ENCODE results near the gene HSPA2. TPM values are rescaled to one million over a fixed set of nuclear protein-coding genes. Genes with fewer than 3 reads are reported as not detected.
"Not testable (repeated sequence)": the region's sequence is repeated elsewhere in the genome, so short reads cannot be mapped to it uniquely, and the experiment has no call there.

Gene HSPA2
- total and polyA plus RNA-seq, 8 donors, result under 0.01 to 29.3 (median 15.4) TPM

- no peaks in the 10 kb centered on the region for H3K27me3 ChIP-seq
- H3K27ac ChIP-seq, result peak overlapping the region in 2 of 5 donors; percentile 42 to 45
- no peak overlapping the region for H3K4me3 ChIP-seq
- TF ChIP-seq POLR2AphosphoS5 (IDR thresholded peaks at IDR 0.05), result no peak
- TF ChIP-seq EP300 (IDR thresholded peaks at IDR 0.05), result no peak
- no peak for TF ChIP-seq POLR2A (IDR thresholded peaks at IDR 0.05)
- TF ChIP-seq, protein P1, sequence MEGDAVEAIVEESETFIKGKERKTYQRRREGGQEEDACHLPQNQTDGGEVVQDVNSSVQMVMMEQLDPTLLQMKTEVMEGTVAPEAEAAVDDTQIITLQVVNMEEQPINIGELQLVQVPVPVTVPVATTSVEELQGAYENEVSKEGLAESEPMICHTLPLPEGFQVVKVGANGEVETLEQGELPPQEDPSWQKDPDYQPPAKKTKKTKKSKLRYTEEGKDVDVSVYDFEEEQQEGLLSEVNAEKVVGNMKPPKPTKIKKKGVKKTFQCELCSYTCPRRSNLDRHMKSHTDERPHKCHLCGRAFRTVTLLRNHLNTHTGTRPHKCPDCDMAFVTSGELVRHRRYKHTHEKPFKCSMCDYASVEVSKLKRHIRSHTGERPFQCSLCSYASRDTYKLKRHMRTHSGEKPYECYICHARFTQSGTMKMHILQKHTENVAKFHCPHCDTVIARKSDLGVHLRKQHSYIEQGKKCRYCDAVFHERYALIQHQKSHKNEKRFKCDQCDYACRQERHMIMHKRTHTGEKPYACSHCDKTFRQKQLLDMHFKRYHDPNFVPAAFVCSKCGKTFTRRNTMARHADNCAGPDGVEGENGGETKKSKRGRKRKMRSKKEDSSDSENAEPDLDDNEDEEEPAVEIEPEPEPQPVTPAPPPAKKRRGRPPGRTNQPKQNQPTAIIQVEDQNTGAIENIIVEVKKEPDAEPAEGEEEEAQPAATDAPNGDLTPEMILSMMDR (IDR thresholded peaks at IDR 0.05), result no peak
- DNase-seq, result peak in 1 of 2 donors; percentile 23
- 50 to 87% (median 84%) methylated on average over 1 to 5 of the region's 5 CpGs for WGBS, 5 donors
- no peaks in the 10 kb centered on the region for H3K36me3 ChIP-seq
- no peaks in the 10 kb centered on the region for H3K9me3 ChIP-seq
- peaks cover 0 to 30% (median 12%) of the 10 kb centered on the region in 4 donors for H3K4me1 ChIP-seq
- intact Hi-C loops (cut with DNase I; ENCODE audit: low total_unique reads), result no loop called here
Measured at GRCh38 chr14:64566651-64567122, 26.1 kb downstream of the HSPA2 start.

DNA sequence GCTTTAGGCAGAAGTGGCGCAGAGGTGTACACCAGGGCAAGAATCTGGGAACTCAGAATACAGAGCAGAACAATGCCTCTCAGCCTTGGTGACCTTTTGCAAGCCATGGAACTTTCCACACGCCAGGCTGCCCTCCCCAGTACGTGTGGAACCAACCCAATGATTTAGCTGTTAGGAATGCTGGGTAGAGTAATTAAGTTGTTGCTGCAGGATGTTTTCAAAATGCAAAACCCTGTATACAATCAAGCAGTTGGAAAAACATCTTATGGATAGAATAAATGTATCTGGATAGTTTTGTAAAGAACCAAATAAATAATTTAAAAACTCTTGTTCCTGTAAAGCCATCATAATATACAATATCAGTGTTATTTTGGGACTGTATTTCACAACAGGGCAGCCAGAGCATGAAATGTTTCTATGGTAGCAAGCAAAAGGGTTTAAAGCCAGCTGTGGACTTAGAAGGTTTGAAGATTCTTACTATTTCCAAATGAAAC, 28.6 kb downstream of the HSPA2 start:
- peak overlapping the region in 4 of 5 donors; percentile 2 to 71 (median 34) for H3K27ac ChIP-seq
- no peaks in the 10 kb centered on the region for H3K9me3 ChIP-seq
- no peak overlapping the region for H3K4me3 ChIP-seq
- H3K36me3 ChIP-seq, result no peaks in the 10 kb centered on the region
- peaks cover 0 to 40% (median 19%) of the 10 kb centered on the region in 4 donors for H3K4me1 ChIP-seq
- peak in 2 of 3 donors; percentile 55 to 56 for TF ChIP-seq POLR2AphosphoS5 (IDR thresholded peaks at IDR 0.05)
- TF ChIP-seq, protein P1 (IDR thresholded peaks at IDR 0.05), result no peak
- 34 to 47% (median 43%) methylated on average over 3 of the region's 3 CpGs for WGBS, 5 donors
- intact Hi-C loops (cut with DNase I; ENCODE audit: low total_unique reads), result no loop called here
- no peaks in the 10 kb centered on the region for H3K27me3 ChIP-seq
- peak; percentile 51 to 53 for DNase-seq

- Histone ChIP-seq H3K4me1 (peaks cover 0 to 40% (median 19%) of the 10 kb centered on the region in 4 donors), H3K27ac (peak overlapping the region in 4 of 5 donors; percentile 24 to 71 (median 35))
- intact Hi-C loops (cut with DNase I; ENCODE audit: low total_unique reads), result not testable (repeated sequence)
Measured at GRCh38 chr14:64569646-64570045, 29.1 kb downstream of the HSPA2 start.

DNA sequence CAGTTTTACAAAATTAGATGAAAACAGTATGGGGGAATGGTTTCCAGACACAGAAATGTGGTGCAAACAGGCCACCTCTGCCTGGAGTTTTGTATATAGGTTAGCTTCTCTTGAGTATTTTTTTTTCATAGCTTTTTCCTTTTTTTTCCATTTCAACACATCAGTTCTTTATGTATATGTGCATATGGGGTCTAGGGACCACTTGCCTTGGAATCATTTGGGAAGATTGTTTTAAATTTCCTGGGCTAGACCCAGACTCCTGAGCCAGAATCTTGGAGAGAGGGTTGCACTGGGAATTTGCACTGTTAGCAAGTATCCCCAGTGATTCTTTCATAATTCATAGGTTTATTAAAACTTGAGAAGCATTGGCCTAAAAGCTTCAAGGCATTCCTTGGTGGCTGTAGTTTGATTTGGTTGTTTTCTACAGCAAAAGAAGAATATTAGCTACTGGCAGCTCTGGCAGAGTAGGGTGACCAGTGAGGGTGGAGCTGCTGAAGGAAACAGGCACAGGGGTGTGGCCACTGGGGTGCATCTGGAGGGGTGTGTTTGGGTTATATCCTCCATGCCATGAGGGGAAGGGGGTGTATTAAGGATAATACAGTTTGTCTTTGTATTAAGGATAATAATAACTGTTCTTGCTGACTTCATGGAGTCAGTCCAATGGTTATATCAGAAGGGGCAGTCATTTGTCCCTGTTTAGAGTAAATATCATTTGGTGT, 32.0 kb downstream of the HSPA2 start:
- Histone ChIP-seq H3K4me3 (no peak overlapping the region), H3K9me3 (no peaks in the 10 kb centered on the region), H3K4me1 (peaks cover 0 to 29% (median 14%) of the 10 kb centered on the region in 4 donors), H3K27ac (peak overlapping the region in 3 of 5 donors; percentile 31 to 66 (median 52)), H3K36me3 (no peaks in the 10 kb centered on the region), H3K27me3 (no peaks in the 10 kb centered on the region)
- intact Hi-C loops (cut with DNase I; ENCODE audit: low total_unique reads), result no loop called here
- DNase-seq, result no peak
- TF ChIP-seq POLR2AphosphoS5 (IDR thresholded peaks at IDR 0.05) (no peak), POLR2A (IDR thresholded peaks at IDR 0.05) (no peak), EP300 (IDR thresholded peaks at IDR 0.05) (no peak)
- TF ChIP-seq, protein P1 (IDR thresholded peaks at IDR 0.05), result no peak

More at GRCh38 chr14:64569646-64570045, 29.1 kb downstream of the HSPA2 start:
- H3K9me3 ChIP-seq, H3K4me3 ChIP-seq, DNase-seq, H3K27me3 ChIP-seq, H3K36me3 ChIP-seq: not testable (repeated sequence)
- 73 to 92% (median 85%) methylated on average over 7 of the region's 7 CpGs for WGBS, 5 donors

DNA sequence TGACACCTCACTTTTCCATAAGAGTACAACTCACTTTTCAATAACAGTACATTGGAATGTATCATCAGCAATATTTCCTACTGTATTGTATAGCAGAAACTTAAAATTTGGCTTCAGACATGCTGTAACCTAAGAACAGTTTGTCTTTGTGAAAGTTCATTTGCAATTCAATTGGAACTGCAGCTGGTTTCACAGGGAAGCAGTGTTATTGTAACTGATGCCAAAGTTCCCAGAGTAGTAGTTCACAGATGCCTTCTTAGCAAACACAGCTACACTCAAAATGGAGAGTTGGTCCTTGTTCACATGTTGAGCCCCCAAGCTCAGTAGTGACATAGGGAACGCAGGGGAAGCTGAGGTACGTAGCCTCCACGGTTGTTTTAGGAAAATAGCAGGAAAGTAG, 32.6 kb downstream of the HSPA2 start:
- H3K4me1 ChIP-seq, result peaks cover 0 to 24% (median 12%) of the 10 kb centered on the region in 4 donors
- 70 to 84% (median 74%) methylated on average over 3 of the region's 3 CpGs for WGBS, 5 donors
- TF ChIP-seq EP300 (IDR thresholded peaks at IDR 0.05), result no peak
- TF ChIP-seq POLR2AphosphoS5 (IDR thresholded peaks at IDR 0.05), result peak in 1 of 3 donors; percentile 26
- TF ChIP-seq, protein P1 (IDR thresholded peaks at IDR 0.05), result no peak
- TF ChIP-seq POLR2A (IDR thresholded peaks at IDR 0.05), result no peak
- H3K27ac ChIP-seq, result peak overlapping the region in 3 of 5 donors; percentile 31 to 66 (median 52)
- no peak overlapping the region for H3K4me3 ChIP-seq
- H3K9me3 ChIP-seq, result no peaks in the 10 kb centered on the region
- DNase-seq, result peak in 1 of 2 donors; percentile 74
- no peaks in the 10 kb centered on the region for H3K36me3 ChIP-seq
- no peaks in the 10 kb centered on the region for H3K27me3 ChIP-seq
- intact Hi-C loops (cut with DNase I; ENCODE audit: low total_unique reads), result no loop called here

Measured in stomach (tissue), 9 donors.